HG03442 (cell line): ENCODE measurements around the gene ATRNL1.
"Not testable (repeated sequence)": the region's sequence is repeated elsewhere in the genome, so short reads cannot be mapped to it uniquely, and the experiment has no call there.

Experiments
- ATAC-seq: cut with Tn5 transposase; IDR thresholded peaks from one replicate; pipeline ENCODE4 v1.9.1; 2021; ENCODE audit warnings: mild to moderate bottlenecking, moderate library complexity; ENCODE audit not compliant: unreplicated experiment

ATRNL1 gene

DNA sequence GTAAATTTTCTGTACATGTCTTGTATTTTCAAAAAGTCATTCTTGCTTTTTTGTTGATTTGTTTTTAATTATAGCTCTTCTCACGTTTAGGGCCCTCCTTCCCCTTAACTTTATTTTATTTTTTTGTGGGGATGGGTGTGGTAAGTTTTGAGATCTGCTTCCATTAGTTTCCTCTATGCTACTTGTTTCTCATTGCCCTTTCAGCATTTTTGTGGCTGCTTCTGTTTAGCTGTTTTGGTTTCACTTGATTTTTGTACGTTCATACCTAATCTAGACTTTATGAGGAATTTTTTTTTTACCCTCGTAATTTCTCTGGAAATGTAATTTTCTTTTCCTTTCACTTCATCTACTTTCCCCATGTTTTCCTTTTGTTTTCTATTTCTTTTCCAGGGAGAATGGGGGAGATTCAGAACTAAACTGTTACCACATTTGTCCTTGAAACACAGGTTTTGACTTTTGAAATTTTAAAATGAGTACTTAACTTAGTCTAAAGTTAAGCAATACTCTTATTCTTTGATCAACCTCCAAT lies 80.8 kb downstream of the ATRNL1 start:
- ATAC-seq: no peak

DNA sequence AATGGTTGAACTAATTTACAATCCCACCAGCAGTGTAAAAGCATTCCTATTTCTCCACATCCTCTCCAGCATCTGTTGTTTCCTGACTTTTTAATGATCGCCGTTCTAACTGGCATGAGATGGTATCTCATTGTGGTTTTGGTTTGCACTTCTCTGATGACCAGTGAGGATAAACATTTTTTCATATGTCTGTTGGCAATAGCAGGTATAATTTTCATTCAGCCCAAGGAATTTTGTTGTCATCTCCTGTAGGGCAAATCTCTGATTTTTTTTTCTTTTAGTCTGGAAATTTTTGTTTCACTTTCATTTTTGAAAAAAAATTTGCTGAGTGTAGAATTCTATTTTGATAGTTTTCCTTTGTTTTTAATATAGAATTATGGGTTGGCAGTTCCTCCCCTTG lies 114.1 kb downstream of the ATRNL1 start:
- not testable (repeated sequence) for ATAC-seq

DNA sequence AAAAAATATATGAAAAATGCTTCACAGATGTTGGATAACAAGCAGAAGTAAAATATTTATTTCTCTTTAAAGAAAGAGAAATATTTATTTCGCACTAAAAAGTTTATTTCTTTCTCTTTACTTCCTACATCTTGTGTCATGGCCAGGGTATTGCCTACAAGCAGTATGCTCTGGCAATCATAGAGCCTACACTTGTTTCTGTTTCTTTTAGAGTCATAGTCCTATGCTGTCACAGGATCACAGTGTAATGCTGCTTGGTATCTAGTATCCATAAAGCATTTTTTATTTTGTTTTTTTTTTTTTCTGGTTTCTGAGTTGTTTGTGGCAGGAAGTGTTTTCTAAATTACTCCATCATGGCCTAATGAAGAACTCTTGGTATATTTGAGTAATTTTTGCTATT lies 116.0 kb downstream of the ATRNL1 start:
- ATAC-seq: peak; percentile 89

DNA sequence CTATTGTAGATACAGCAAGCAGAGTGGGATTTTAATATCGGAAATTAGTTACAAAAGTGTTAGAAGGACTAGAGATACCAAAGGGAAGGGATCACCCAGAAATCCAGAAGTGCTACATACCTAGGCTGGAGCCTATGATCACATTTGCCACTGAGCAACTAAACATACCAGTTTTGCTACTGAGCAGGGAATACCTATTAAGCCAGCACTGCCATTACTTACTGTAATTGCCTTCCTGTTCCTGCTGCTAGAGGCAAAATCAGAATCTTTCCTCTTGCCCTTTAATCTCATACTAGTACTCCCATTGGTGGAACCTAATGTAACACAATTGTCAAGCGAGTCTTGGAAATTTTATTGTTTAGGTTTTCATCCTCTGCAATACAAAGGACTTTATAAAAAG lies 121.7 kb downstream of the ATRNL1 start:
- ATAC-seq: no peak

DNA sequence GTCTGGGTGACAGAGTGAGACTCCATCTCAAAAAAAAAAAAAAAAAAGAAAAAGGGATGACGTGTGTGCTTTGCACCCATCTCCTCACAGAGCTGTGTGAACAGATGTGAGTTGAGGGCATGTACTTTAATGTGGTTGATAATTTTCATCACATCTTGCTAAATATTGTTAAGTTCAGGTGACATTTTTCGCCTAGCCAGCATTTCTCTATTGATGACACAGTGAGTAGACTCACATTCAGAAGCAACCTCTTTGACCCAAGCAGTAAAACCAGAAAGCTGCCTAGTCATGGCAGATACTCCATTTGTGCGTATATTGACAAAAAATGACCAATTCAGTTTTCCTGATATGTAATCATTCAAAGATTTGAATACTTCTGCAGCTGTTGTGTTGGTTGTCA lies 126.0 kb downstream of the ATRNL1 start:
- ATAC-seq: no peak

DNA sequence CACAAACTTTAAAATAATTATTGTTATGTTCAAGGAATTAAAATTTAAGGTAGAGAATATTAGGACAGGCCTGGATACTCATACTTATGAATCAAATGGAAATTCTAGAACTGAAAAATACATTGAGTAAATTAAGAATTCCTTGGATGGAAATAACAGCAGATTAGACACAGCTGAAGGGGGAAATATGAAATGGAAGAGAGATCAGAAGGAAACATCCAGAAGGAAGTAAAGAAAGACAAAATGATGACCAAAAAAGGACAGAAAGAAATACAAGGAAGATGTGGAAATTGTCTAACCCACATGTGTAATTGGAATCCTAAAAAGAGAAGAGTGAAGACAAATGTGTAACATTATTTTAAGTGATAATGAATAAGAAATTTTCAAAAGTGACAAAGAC lies 128.9 kb downstream of the ATRNL1 start:
- ATAC-seq: no peak

DNA sequence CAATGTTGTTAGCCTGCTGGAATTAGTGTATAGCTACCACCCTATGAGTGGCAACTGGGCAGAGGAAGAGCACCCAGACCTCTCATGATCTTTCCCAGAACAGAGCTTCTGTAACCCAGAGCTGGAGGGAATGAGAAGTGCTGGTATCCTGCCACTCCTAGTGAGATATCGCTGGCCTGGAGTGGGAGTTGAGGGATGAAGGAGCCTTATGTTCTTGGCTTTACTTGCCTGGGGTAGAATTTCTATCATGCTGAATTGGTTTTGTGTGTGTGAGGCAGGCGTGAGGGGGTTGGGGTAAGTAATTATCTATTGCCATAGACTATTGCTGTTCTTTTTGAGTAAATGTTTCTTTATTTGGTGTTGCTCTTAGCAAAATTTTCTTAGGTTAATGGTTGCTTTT lies 146.6 kb downstream of the ATRNL1 start:
- ATAC-seq: no peak

DNA sequence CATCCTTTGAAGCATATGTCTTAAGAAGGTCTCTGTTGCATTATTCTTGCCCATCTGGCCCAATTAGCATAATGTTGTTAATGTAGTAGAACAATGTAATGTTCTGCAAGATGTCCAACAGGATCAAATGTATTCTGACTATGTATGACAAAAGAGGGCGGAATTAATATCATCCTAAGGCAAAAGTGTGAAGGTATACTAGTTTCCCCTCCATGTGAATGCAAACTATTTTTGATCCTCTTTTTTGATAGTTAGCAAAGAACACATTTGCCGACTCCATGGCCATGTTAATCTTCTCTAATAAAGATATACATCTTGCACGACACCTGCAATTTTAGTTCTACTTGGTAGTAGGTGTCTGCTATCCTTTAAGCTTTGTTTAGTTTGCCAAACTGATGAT lies 157.6 kb downstream of the ATRNL1 start:
- ATAC-seq: no peak

DNA sequence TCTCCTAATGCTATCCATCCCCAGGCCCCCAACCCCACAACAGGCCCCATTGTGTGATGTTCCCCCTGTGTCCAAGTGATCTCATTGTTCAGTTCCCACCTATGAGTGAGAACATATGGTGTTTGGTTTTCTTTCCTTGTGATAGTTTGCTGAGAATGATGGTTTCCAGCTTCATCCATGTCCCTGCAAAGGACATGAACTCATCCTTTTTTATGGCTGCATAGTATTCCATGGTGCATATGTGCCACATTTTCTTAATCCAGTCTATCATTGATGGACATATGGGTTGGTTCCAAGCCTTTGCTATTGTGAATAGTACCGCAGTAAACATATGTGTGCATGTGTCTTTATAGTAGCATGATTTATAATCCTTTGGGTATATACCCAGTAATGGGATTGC lies 160.6 kb downstream of the ATRNL1 start:
- not testable (repeated sequence) for ATAC-seq

DNA sequence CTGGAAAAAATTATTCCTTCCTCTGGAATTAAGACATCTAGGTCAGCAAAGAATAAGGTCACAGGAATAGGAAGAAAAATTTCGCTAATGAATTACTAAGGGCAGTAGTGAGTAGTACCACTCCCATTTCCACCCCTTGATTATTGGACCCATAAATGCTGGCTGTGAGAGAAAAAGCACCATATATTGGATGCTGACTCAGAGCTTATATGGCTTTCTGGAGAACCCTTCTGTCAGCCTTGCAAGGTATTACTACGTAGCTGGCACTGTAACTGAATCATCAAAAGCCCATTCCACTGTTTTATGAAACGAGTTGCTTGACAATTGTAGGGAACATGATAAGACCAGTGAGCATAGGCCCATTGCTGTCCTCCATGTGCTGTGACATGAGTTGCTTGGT lies 179.3 kb downstream of the ATRNL1 start:
- ATAC-seq: no peak

DNA sequence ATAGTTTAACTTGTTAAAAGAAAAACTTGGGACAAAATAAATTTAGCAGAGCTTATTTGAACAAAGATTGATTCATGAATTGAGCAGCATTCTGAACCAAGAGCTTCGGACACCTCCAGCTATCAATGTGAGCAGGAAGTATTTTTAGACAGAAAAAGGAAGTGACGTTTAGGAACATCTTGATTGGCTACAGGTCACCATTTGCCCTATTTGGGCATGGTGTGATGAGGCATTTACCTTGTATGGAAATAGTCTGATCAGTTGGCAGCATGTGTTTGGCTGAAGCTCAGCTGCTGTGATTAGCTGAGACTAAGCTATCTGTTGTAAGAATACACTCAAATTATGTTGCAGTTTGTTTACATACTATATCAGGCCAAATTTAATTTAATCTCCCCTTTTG lies 185.1 kb downstream of the ATRNL1 start:
- no peak for ATAC-seq

DNA sequence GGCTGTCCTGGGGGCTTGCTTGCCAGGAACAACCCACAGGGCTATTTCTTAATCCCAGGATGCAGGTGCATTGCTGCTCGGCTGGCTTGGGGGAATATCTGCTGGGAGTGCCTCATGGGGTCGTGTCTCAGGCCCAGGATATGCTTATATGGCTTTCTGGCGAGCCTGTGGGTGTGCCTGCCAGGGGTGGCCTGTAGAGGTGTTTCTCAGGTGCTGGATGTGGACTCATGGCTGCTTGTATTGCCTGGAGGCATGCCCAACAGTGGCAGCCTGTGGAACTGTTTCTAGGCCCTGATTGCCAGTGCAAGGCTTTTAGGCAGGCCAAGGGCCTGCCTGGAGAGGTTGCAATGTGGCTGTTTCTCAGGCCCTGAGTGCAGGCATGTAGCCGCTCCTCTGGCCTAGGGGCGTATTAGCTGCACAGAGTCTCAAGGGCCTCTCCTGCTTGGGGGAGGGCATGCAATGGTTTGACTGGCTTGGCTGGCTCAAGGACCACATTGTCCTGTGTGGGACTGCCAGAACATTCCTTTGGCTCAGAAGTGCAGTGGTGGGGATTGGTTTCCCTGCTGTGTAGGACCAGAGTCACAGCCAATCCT lies 202.1 kb downstream of the ATRNL1 start:
- no peak for ATAC-seq

DNA sequence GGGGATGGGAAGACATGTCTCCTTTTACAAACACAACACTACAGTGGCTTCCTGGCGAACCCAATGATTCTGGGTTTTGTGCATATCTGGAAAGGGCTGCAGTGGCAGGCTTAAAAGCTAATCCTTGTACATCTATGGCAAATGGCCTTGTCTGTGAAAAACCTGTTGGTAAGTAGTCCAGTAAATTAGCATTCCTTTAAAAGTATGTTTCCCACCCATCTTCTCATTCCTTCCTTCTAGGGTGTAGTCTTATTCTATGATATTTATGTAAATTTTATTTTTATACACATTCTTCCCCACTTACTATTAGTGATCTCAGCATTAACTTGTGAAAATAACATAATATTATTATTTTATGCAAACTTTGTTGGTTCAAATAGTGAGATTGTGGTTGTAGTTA lies 206.9 kb downstream of the ATRNL1 start:
- no peak for ATAC-seq

DNA sequence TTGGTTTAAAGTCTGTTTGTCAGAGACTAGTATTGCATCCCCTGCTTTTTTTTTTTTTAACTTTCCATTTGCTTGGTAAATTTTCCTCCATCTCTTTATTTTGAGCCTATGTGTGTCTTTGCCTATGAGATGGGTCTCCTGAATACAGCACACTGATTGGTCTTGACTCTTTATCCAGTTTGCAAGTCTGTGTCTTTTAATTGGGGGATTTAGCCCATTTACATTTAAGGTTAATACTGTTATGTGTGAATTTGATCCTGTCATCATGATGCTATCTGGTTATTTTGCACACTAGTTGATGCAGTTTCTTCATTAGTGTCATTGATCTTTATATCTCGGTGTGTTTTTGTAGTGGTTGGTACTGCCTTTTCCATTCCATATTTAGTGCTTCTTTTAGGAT lies 226.5 kb downstream of the ATRNL1 start:
- ATAC-seq: not testable (repeated sequence)

DNA sequence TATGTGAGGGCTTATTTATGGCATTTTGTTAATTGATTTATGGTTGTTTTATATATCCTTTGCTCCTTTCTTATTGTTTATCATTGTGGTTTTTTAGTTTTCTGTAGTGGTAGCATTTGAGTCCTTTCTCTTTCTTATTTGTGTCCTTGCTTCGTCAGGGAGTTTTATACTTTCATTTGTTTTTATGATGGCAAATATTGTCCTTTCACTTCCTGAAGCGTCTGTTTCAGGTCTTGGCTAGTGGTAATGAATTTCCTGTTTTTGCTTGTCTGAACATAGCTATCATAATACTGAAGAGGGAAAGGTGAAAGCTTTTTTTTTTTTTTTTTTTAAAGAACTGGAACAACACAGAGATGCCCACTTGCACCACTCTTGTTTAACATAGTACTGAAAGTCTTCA lies 228.2 kb downstream of the ATRNL1 start:
- peak; percentile 69 for ATAC-seq

DNA sequence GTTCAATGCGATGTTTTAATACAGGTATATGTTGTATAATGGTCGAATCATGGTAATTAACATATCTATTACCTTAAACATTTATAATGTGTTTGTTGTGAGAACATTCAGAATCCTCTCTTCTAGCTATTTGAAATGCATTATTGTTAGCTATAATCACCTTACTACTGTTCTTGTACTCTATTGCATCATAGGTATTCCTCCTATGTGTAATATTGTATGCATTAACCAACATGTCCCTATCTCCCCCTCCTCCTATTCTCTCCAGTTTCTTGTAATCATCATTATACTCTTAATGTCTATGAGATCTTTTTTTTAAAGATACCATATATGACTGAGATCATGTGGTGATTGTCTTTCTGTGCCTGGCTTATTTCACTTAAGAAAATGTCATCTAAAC lies 235.2 kb downstream of the ATRNL1 start:
- no peak for ATAC-seq

DNA sequence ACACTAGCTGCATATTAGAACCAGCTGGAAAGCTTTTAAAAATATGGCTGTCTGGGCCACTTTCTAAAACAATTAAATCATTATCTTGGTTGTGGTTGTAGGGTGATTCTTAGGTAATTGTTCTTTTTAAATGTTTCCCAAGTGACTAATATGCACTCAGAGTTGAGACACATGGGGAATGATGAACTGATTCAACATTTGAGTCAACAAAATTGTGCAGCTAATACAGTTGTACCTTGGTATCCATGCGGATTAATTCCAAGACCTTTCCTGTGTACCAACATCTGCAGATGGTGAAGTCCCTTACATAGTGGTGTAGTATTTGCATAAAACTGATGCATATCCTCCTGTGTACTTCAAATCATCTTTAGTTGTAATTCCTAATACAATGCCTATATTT lies 242.2 kb downstream of the ATRNL1 start:
- ATAC-seq: no peak

DNA sequence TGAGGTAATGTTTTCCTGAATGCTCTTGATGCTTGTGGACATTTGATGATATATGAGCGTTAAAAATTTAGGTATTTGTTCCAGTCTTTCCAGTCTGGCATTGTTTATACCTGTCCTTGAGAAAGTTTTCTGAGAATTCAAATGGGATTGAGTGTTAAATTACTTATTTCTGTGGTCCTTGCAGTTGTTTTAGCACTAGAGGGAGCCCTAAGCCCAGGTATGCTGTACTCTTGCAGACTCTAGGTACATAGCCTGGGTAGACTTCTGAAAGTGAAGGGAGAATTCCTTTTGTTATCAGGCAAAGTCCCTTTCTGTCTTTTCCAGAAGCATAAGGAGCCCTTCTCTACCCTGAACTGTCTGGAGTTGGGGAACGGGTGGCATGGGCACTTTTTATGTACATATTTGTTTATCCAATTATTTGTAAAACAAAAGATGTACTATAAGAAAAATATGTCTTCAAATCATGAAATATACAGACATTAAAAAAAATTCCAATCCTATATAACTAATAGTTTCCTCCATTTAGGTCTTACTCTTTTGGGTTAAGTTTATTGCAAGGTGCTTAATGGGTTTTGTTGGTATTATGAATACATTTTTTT lies 262.1 kb downstream of the ATRNL1 start:
- ATAC-seq: peak; percentile 87

DNA sequence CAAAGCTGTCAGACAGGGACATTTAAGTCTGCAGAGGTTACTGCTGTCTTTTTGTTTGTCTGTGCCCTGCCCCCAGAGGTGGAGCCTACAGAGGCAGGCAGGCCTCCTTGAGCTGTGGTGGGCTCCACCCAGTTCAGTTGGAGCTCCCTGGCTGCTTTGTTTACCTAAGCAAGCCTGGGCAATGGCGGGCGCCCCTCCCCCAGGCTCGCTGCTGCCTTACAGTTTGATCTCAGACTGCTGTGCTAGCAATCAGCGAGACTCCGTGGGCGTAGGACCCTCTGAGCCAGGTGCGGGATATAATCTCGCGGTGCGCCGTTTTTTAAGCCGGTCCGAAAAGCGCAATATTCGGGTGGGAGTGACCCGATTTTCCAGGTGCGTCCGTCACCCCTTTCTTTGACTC lies 274.8 kb downstream of the ATRNL1 start:
- not testable (repeated sequence) for ATAC-seq

DNA sequence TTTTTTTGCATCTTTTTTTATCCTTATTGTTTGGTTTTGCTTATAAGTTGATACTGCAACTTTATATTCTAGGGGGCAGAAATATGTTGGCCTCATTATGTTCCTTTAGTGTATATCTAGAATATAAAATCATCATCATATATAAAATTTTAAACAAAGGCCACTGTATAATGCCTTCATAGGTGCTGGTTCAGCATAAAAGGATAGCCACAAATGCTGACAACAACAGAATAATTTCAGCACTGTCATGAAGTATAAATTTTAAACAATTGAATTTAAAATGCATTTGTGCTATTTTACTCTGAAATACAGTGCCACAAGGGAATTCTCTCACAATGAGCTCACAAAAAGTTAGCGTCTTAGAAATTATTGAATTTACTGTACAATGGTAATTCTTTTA lies 285.9 kb downstream of the ATRNL1 start:
- no peak for ATAC-seq

DNA sequence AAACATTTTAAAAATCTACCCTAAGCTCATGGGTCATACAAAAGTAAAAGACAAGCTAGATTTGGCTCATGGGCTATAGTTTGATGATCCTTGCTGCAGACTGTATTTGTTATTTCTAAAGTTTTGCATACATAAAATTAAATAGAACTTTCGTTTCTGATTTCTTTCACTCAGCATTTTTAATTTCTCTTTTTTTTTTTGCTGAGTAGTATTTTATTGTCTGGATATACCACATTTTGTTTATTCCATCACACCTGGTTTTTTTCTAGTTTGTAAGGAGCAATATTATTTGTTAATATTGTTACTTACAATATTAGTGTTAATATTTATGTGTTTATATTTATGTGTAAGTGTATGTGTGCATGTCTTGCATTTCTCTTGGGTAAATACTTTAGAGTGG lies 291.5 kb downstream of the ATRNL1 start:
- ATAC-seq: no peak

DNA sequence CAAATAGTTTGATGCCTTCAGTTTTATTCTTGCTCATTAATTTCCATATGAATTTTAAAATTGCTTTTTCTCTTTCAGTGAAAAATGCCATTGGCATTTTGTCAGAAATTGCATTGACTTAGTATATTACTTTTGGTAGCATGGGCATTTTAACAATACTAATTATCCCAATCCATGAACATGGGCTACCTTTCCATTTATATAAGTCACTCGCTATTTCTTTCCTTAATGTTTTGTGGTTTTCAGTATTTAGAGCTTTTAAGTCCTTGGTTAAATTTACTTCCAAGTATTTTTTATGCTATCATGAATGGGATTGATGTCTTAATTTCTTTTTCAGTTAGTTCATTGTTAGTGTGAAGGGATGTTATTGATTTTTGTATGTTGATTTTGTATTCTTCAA lies 297.4 kb downstream of the ATRNL1 start:
- no peak for ATAC-seq

DNA sequence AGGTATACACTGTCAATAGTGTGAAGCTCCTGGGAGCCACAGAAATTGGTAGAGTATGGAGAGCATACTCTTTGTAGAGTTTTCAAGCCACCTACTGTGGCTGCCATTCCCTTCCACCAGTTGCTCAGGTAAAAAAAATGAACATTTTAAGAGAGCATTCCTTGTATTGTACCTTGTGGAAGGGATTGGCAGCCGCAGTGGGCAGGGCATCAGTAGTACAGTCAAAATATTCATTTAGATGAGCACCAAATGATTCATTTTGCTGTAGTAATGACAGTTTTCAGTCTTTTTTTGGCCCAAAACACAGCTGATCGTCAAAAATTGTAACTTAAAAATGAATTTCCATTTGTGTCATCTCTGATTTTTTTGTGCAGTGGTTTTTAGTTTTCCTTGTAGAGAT lies 304.9 kb downstream of the ATRNL1 start:
- no peak for ATAC-seq
